HepG2 (cell line): ENCODE measurements around the gene GLYATL3. TPM values are rescaled to one million over a fixed set of nuclear protein-coding genes. Genes with fewer than 3 reads are reported as not detected.

ENCODE experiments used
- ATAC-seq: fragments of 200-7000 bp; cut with Tn5 transposase; 3 replicates; pipeline ENCODE4 v1.9.1; 2020; ENCODE audit warnings: mild to moderate bottlenecking, moderate library complexity
- BruUV-seq: library from RNA; stranded (reverse); fragments of 400-500 nt; replicated peaks from 2 replicates; lab custom pipeline; 2021; lab: Mats Ljungman, UMichigan
- CTCF ChIA-PET: fragments of 300-600 bp; formaldehyde crosslinking; extraction: SDS; loops from one replicate; lab custom pipeline; 2021; ENCODE audit warnings: low total read pairs, inconsistent platforms, low intra/inter-chr PET ratio; lab: Yijun Ruan, JAX
- POLR2A ChIA-PET: fragments of 350-600 bp; sonication (Branson Sonifier 250); formaldehyde crosslinking; loops from one replicate; lab custom pipeline; 2020; ENCODE audit warnings: antibody characterized with exemption, inconsistent platforms; lab: Yijun Ruan, JAX
- DNase-seq: peaks from one replicate; pipeline ENCODE4 v3.0.0-alpha.2; 2015; ENCODE audit warnings: low spot score
- FAIRE-seq: peaks from 3 replicates; lab custom pipeline; 2011; peaks lifted over from hg19 to GRCh38; lab: Jason Lieb, UNC
- H2AFZ ChIP-seq: one replicate; pipeline ENCODE4 v1.6.1; 2011; ENCODE audit warnings: low read length, inconsistent platforms
- H3K27ac ChIP-seq: fragments of 300-600 bp; 3 replicates; pipeline ENCODE4 v1.8.0; 2011; ENCODE audit warnings: mixed run types, mild to moderate bottlenecking, mixed read lengths, low read length, inconsistent platforms; ENCODE audit not compliant: insufficient read depth; ENCODE audit errors: extremely low read length
- H3K27me3 ChIP-seq, 2 experiments: fragments of 200-600 bp in 1 of 2; 2 replicates in 1 of 2; 3 replicates in 1 of 2; pipeline versions ENCODE4 v1.6.0 to v1.8.0; 2011; ENCODE audit warnings: low read length in 2 of 2, mild to moderate bottlenecking in 2 of 2, moderate library complexity in 2 of 2, inconsistent platforms in 1 of 2; ENCODE audit not compliant: insufficient read depth in 2 of 2, control insufficient read depth in 1 of 2
- H3K36me3 ChIP-seq, 2 experiments: fragments of 200-600 bp in 1 of 2; replicated peaks in 1 of 2; 2 replicates in 1 of 2; 3 replicates in 1 of 2; pipeline versions ENCODE4 v1.5.1 to v1.8.0; 2011; ENCODE audit warnings: low read length in 2 of 2, inconsistent platforms in 1 of 2; ENCODE audit not compliant: insufficient read depth in 2 of 2, control insufficient read depth in 1 of 2
- H3K4me1 ChIP-seq: 2 replicates; pipeline ENCODE4 v1.5.1; 2012; ENCODE audit warnings: low read length, inconsistent platforms; ENCODE audit not compliant: insufficient read depth
- H3K4me2 ChIP-seq: 2 replicates; pipeline ENCODE4 v1.6.0; 2011; ENCODE audit warnings: low read depth, low read length, inconsistent platforms
- H3K4me3 ChIP-seq, 3 experiments: fragments of 200-600 bp in 1 of 3; sonication (generic), shearing (Covaris generic) in 1 of 3; replicated peaks in 1 of 3; 2 replicates each; pipeline ENCODE4 v1.5.1; 2011 to 2016; ENCODE audit warnings: low read length in 3 of 3, inconsistent platforms in 2 of 3, low read depth in 2 of 3, mild to moderate bottlenecking in 2 of 3, control low read depth in 1 of 3, mixed read lengths in 1 of 3; ENCODE audit not compliant: insufficient read depth in 1 of 3
- H3K79me2 ChIP-seq: one replicate; pipeline ENCODE4 v1.6.1; 2011; ENCODE audit warnings: low read length, inconsistent platforms; ENCODE audit not compliant: insufficient read depth
- H3K9ac ChIP-seq: 2 replicates; pipeline ENCODE4 v1.6.0; 2011; ENCODE audit warnings: mild to moderate bottlenecking, low read depth, low read length, inconsistent platforms; ENCODE audit not compliant: insufficient read depth
- H3K9me3 ChIP-seq: 2 replicates; pipeline ENCODE4 v1.5.1; 2012; ENCODE audit warnings: mild to moderate bottlenecking, low read length
- H4K20me1 ChIP-seq: 2 replicates; pipeline ENCODE4 v1.6.0; 2011; ENCODE audit warnings: inconsistent platforms, mild to moderate bottlenecking, low read length, moderate library complexity; ENCODE audit not compliant: insufficient read depth
- BORCS8-MEF2B ChIP-seq: sonication (generic); formaldehyde crosslinking; IDR thresholded peaks from 2 replicates; pipeline ENCODE4 v1.8.0; 2022; ENCODE audit warnings: mild to moderate bottlenecking, missing genetic modification reagents
- CBX1 ChIP-seq: IDR thresholded peaks from one replicate; pipeline ENCODE4 v1.6.1; 2016; ENCODE audit warnings: antibody characterized with exemption, low read depth
- ETV5 ChIP-seq: IDR thresholded peaks from 2 replicates; pipeline ENCODE4 v1.6.1; 2018; ENCODE audit warnings: missing biosample characterization, missing genetic modification reagents, inconsistent platforms, borderline replicate concordance
- HNRNPUL1 ChIP-seq: fragments of 200-400 bp; formaldehyde crosslinking; IDR thresholded peaks from 2 replicates; pipeline ENCODE4 v1.6.1; 2017; ENCODE audit warnings: low read depth, mild to moderate bottlenecking, low read length, moderate library complexity
- MIXL1 ChIP-seq: IDR thresholded peaks from 2 replicates; pipeline ENCODE4 v1.6.1; 2016
- SCMH1 ChIP-seq: sonication (generic); formaldehyde crosslinking; IDR thresholded peaks from 2 replicates; pipeline ENCODE4 v1.9.0; 2021; ENCODE audit warnings: missing genetic modification reagents, mild to moderate bottlenecking, borderline replicate concordance
- SP5 ChIP-seq: IDR thresholded peaks from 2 replicates; pipeline ENCODE4 v1.6.1; 2016; ENCODE audit warnings: low read depth, borderline replicate concordance
- ZBED4 ChIP-seq: sonication (generic); formaldehyde crosslinking; IDR thresholded peaks from 2 replicates; pipeline ENCODE4 v1.4.0; 2020; ENCODE audit warnings: missing genetic modification reagents, borderline replicate concordance
- ZNF256 ChIP-seq: sonication (generic); formaldehyde crosslinking; conservative IDR thresholded peaks from 2 replicates; pipeline ENCODE4 v1.4.0; 2020; ENCODE audit warnings: missing genetic modification reagents
- ZNF296 ChIP-seq: sonication (generic); formaldehyde crosslinking; conservative IDR thresholded peaks from 2 replicates; pipeline ENCODE4 v1.5.0; 2020; ENCODE audit warnings: mild to moderate bottlenecking, missing genetic modification reagents
- ZNF451 ChIP-seq: sonication (generic); formaldehyde crosslinking; IDR thresholded peaks from 2 replicates; pipeline ENCODE4 v1.5.0; 2020; ENCODE audit warnings: mild to moderate bottlenecking, missing genetic modification reagents
- ZNF496 ChIP-seq: sonication (generic); formaldehyde crosslinking; IDR thresholded peaks from 2 replicates; pipeline ENCODE4 v1.8.1; 2023; ENCODE audit warnings: mild to moderate bottlenecking, moderate library complexity, missing genetic modification reagents; ENCODE audit not compliant: insufficient replicate concordance
- ZNF644 ChIP-seq: IDR thresholded peaks from 2 replicates; pipeline ENCODE4 v1.6.1; 2016; ENCODE audit warnings: low read depth
- ZNF652 ChIP-seq: IDR thresholded peaks from 2 replicates; pipeline ENCODE4 v1.6.1; 2016; ENCODE audit warnings: low read depth, borderline replicate concordance
- ZNF674 ChIP-seq: sonication (generic); formaldehyde crosslinking; IDR thresholded peaks from 2 replicates; pipeline ENCODE4 v1.5.0; 2020; ENCODE audit warnings: low read depth, mild to moderate bottlenecking, missing genetic modification reagents
- ZNF720 ChIP-seq: sonication (generic); formaldehyde crosslinking; IDR thresholded peaks from 2 replicates; pipeline ENCODE4 v1.4.0; 2020; ENCODE audit warnings: missing genetic modification reagents
- ZNF740 ChIP-seq: sonication (generic); formaldehyde crosslinking; IDR thresholded peaks from 2 replicates; pipeline ENCODE4 v1.4.0; 2020; ENCODE audit warnings: missing genetic modification reagents
- WGBS: methylation state at CpG from one replicate; pipeline ENCODE4 v1.1.6; 2017; ENCODE audit warnings: low lambda C conversion rate; 5-methylcytosine and 5-hydroxymethylcytosine counted together
- in situ Hi-C: cut with HindIII; loops from 2 replicates; pipeline ENCODE4 v1.10.0; 2017; ENCODE audit warnings: low pct_unique_long_range_greater_than_20kb; ENCODE audit not compliant: extremely low pct_ligation_motif_present
- intact Hi-C: fragments of 100-400 bp; cut with micrococcal nuclease; formaldehyde crosslinking; loops from one replicate; pipeline ENCODE4 v1.10.0; 2022; ENCODE audit not compliant: unreplicated experiment
- polyA plus RNA-seq, 8 experiments: library from polyadenylated mRNA; depleted of rRNA in 3 of 8; stranded (reverse) in 7 of 8; unstranded in 1 of 8; fragments of >200 nt; fragmentation: Illumina TruSeq in 4 of 8; extraction: Trizol in 4 of 8; gene quantifications; 2 replicates each; pipeline versions ENCODE4 v1.2.1 to v1.2.3, GENCODE V29; 2011 to 2016; ENCODE audit warnings: low read depth in 4 of 8, missing spikeins in 1 of 8, mixed read lengths in 1 of 8; ENCODE audit not compliant: insufficient read depth in 1 of 8
- total RNA-seq, 5 experiments: library from RNA; depleted of rRNA; stranded (reverse); fragments of >200 nt; fragmentation: Illumina TruSeq; extraction: Trizol; gene quantifications; 2 replicates each; pipeline ENCODE4 v1.2.3, GENCODE V29; 2016; ENCODE audit warnings: low read depth in 1 of 5
- TF ChIP-seq, protein P1 (sequence below): sonication (generic); formaldehyde crosslinking; IDR thresholded peaks from 2 replicates; pipeline ENCODE4 v1.5.0; 2020; ENCODE audit warnings: mild to moderate bottlenecking, missing genetic modification reagents
- TF ChIP-seq, protein P2 (sequence below): IDR thresholded peaks from 2 replicates; pipeline ENCODE4 v1.6.1; 2016; ENCODE audit warnings: missing compliant biosample characterization, missing genetic modification reagents, borderline replicate concordance

Gene GLYATL3
- total and polyA plus RNA-seq, 2 of the 13 experiments (the other 11 are each of a cell fraction or from before 2014, with no cell fraction given), result 0.05 TPM; not detected in 1

DNA sequence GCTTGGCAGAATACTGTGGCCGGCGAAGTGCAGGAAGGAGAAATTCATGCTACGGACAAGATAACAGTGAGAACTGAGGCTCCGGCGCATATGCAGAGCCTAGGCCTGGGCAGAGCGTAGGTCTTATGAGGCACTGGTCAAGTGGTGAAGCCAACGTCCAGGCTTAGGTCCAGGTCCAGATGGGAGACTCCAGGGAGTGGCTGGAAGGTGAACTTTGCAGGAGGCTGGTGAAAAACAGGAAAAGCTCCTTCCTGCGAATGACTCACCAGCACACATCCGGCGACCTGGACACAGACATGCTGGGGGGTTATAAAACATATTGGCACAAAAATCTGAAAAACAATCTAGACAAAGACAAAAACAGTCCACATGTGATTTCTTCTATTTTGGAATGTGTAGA, 66.1 kb downstream of the GLYATL3 start:
- WGBS, result 56% methylated on average over 10 of the region's 10 CpGs
- no peaks in the 10 kb centered on the region for H4K20me1 ChIP-seq
- no peaks in the 10 kb centered on the region for H3K27me3 ChIP-seq
- CTCF ChIA-PET, result no interaction called here
- in situ Hi-C loops (no loop called here), intact Hi-C loops (no loop called here)
- no peaks in the 10 kb centered on the region for H3K9me3 ChIP-seq
- ATAC-seq, result peak; percentile 50
- H3K79me2 ChIP-seq, result no peaks in the 10 kb centered on the region
- H3K4me3 ChIP-seq, result no peak overlapping the region
- no peaks in the 10 kb centered on the region for H3K36me3 ChIP-seq
- FAIRE-seq, result no peak
- BruUV-seq, result no TSS peak
- POLR2A ChIA-PET, result no interaction called here
- DNase-seq, result peak; percentile 46
- H3K4me1 ChIP-seq, result peaks cover 41% of the 10 kb centered on the region
- no peak overlapping the region for H3K27ac ChIP-seq
- H2AFZ ChIP-seq, result no peak overlapping the region
- H3K4me2 ChIP-seq, result no peak overlapping the region
- H3K9ac ChIP-seq, result no peak overlapping the region
- TF ChIP-seq ZNF720 (CRISPR knock-in tag), result no peak
- no peak for TF ChIP-seq HNRNPUL1
- TF ChIP-seq ZNF644 (CRISPR knock-in tag), result 0 out of 2 replicates have a peak, but pooled peaks have one; percentile 32
- TF ChIP-seq, protein P1, sequence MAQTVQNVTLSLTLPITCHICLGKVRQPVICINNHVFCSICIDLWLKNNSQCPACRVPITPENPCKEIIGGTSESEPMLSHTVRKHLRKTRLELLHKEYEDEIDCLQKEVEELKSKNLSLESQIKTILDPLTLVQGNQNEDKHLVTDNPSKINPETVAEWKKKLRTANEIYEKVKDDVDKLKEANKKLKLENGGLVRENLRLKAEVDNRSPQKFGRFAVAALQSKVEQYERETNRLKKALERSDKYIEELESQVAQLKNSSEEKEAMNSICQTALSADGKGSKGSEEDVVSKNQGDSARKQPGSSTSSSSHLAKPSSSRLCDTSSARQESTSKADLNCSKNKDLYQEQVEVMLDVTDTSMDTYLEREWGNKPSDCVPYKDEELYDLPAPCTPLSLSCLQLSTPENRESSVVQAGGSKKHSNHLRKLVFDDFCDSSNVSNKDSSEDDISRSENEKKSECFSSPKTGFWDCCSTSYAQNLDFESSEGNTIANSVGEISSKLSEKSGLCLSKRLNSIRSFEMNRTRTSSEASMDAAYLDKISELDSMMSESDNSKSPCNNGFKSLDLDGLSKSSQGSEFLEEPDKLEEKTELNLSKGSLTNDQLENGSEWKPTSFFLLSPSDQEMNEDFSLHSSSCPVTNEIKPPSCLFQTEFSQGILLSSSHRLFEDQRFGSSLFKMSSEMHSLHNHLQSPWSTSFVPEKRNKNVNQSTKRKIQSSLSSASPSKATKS (CRISPR knock-in tag), result no peak
- TF ChIP-seq ZNF451 (CRISPR knock-in tag), result no peak
- TF ChIP-seq ZNF740 (CRISPR knock-in tag), result no peak
- no peak for TF ChIP-seq ZNF496
- no peak for TF ChIP-seq BORCS8-MEF2B (CRISPR knock-in tag)
- no peak for TF ChIP-seq ZNF256 (CRISPR knock-in tag)
- TF ChIP-seq SP5 (CRISPR knock-in tag), result no peak
- TF ChIP-seq, protein P2, sequence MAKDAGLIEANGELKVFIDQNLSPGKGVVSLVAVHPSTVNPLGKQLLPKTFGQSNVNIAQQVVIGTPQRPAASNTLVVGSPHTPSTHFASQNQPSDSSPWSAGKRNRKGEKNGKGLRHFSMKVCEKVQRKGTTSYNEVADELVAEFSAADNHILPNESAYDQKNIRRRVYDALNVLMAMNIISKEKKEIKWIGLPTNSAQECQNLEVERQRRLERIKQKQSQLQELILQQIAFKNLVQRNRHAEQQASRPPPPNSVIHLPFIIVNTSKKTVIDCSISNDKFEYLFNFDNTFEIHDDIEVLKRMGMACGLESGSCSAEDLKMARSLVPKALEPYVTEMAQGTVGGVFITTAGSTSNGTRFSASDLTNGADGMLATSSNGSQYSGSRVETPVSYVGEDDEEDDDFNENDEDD (CRISPR knock-in tag), result no peak
- no peak for TF ChIP-seq ZNF296 (CRISPR knock-in tag)
- TF ChIP-seq ZNF652 (CRISPR knock-in tag), result no peak
- peak; percentile 89 for TF ChIP-seq ETV5 (CRISPR knock-in tag)
- no peak for TF ChIP-seq SCMH1
- TF ChIP-seq ZBED4 (CRISPR knock-in tag), result no peak
- no peak for TF ChIP-seq CBX1
- TF ChIP-seq ZNF674, result no peak
- no peak for TF ChIP-seq MIXL1 (CRISPR knock-in tag)
